GM15510 (cell line): ENCODE results near the gene LIN9.

ENCODE experiments used
- POLR2A ChIP-seq: IDR thresholded peaks from 3 replicates; pipeline ENCODE4 v1.6.1; 2011; ENCODE audit warnings: borderline replicate concordance; ENCODE audit not compliant: insufficient read length; ENCODE audit errors: extremely low read depth

The LIN9 gene

GRCh38 chr1:226181996-226182714, 126.8 kb downstream of the LIN9 start:
- no peak for TF ChIP-seq POLR2A
